Panc1 (cell line): ENCODE results near the gene C8A. TPM values are rescaled to one million over a fixed set of nuclear protein-coding genes. Genes with fewer than 3 reads are reported as not detected.

Experiments
- ATAC-seq: fragments of 200-7000 bp; cut with Tn5 transposase; 2 replicates; pipeline ENCODE4 v1.9.1; 2020; ENCODE audit warnings: mild to moderate bottlenecking, moderate library complexity
- BruUV-seq: library from RNA; stranded (reverse); fragments of 400-500 nt; replicated peaks from 2 replicates; lab custom pipeline; 2021; lab: Mats Ljungman, UMichigan
- CTCF ChIA-PET: fragments of 300-600 bp; sonication (Branson Sonifier 250); formaldehyde crosslinking; loops from one replicate; lab custom pipeline; 2022; ENCODE audit warnings: antibody characterized with exemption; lab: Charles Lee
- POLR2A ChIA-PET: fragments of 300-600 bp; sonication (Branson Sonifier 250); formaldehyde crosslinking; loops from one replicate; lab custom pipeline; 2022; ENCODE audit warnings: antibody characterized with exemption; lab: Charles Lee
- DNase-seq: peaks from one replicate; pipeline ENCODE4 v3.0.0-alpha.2; 2010; ENCODE audit warnings: low read depth, low spot score
- H3K27ac ChIP-seq: 2 replicates; pipeline ENCODE4 v1.5.1; 2011; ENCODE audit warnings: mild to moderate bottlenecking, low read length, inconsistent platforms
- H3K27me3 ChIP-seq: fragments of 200-500 bp; sonication (Bioruptor generic); 2 replicates; pipeline ENCODE4 v1.6.0; 2014; ENCODE audit warnings: low read length, inconsistent platforms; ENCODE audit not compliant: control insufficient read depth, insufficient read depth
- H3K36me3 ChIP-seq: fragments of 200-500 bp; sonication (Bioruptor generic); 2 replicates; pipeline ENCODE4 v1.5.1; 2014; ENCODE audit warnings: inconsistent platforms, mild to moderate bottlenecking, low read length, moderate library complexity; ENCODE audit not compliant: control insufficient read depth, insufficient read depth
- H3K4me1 ChIP-seq: 2 replicates; pipeline ENCODE4 v1.5.1; 2011; ENCODE audit warnings: inconsistent platforms, mild to moderate bottlenecking, low read length, moderate library complexity; ENCODE audit not compliant: control insufficient read depth, insufficient read depth
- H3K4me3 ChIP-seq, 2 experiments: 2 replicates each; pipeline ENCODE4 v1.5.1; 2011 to 2012; ENCODE audit warnings: low read depth in 2 of 2, low read length in 2 of 2, mild to moderate bottlenecking in 2 of 2, inconsistent platforms in 1 of 2, moderate library complexity in 1 of 2
- H3K9me3 ChIP-seq: fragments of 200-500 bp; sonication (Bioruptor generic); 2 replicates; pipeline ENCODE4 v1.5.1; 2014; ENCODE audit warnings: low read depth, mild to moderate bottlenecking, inconsistent platforms, low read length, moderate library complexity; ENCODE audit not compliant: control insufficient read depth, insufficient read depth
- POLR2AphosphoS5 ChIP-seq: IDR thresholded peaks from 2 replicates; pipeline ENCODE4 v1.6.1; 2012; ENCODE audit warnings: mild to moderate bottlenecking, low read depth, low read length, moderate library complexity
- SIN3A ChIP-seq: IDR thresholded peaks from 2 replicates; pipeline ENCODE4 v1.6.1; 2012; ENCODE audit warnings: low read depth, mild to moderate bottlenecking, low read length, moderate library complexity, borderline replicate concordance; ENCODE audit not compliant: insufficient read depth
- TCF7L2 ChIP-seq: IDR thresholded peaks from 2 replicates; pipeline ENCODE4 v1.6.1; 2011; ENCODE audit warnings: mild to moderate bottlenecking, low read depth, low read length, inconsistent platforms
- in situ Hi-C: cut with HindIII; loops from 2 replicates; pipeline ENCODE4 v1.10.0; 2016; ENCODE audit warnings: low sequenced_read_pairs, low pct_unique_long_range_greater_than_20kb
- intact Hi-C: fragments of 100-400 bp; cut with micrococcal nuclease; formaldehyde crosslinking; loops from one replicate; pipeline ENCODE4 v1.10.0; 2022; ENCODE audit not compliant: unreplicated experiment
- total RNA-seq: library from RNA; stranded (reverse); gene quantifications from one replicate; pipeline ENCODE4 v1.2.1, GENCODE V29; 2021; ENCODE audit not compliant: unreplicated experiment
- TF ChIP-seq, protein P1 (sequence below), 2 experiments: IDR thresholded peaks; 2 replicates each; pipeline ENCODE4 v1.6.1; 2011 to 2012; ENCODE audit warnings: low read depth in 2 of 2, control low read depth in 1 of 2, low read length in 1 of 2, mild to moderate bottlenecking in 1 of 2, moderate library complexity in 1 of 2; ENCODE audit not compliant: insufficient read depth in 1 of 2
- TF ChIP-seq, protein P2 (sequence below): fragments of 450-650 bp; IDR thresholded peaks from 2 replicates; pipeline ENCODE4 v1.5.1; 2017; ENCODE audit warnings: mild to moderate bottlenecking

The C8A gene
- total RNA-seq, 1 experiment from 2014 or later: not detected

DNA sequence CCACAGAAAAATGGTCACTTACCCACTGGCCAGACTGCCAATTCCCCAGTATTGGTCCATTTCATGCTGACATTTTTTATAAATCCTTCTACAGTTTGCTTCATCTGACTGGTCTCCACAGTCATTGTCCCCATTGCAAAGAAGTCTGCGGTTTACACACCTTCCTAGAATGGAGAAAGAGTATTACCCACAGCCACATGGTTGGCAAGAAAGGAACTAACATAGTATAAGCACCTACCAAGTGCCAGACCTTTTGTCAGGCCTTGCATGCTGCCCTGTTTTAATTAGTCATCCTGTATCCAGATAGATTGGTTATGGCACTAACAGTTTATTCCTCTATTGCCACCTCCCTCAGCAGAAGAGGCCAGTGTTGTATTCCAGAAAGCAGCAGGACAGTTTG is 100.1 kb downstream of the C8A start:
- H3K27me3 ChIP-seq: 0 out of 2 replicates have a peak, but pooled peaks cover 4% of the 10 kb centered on the region
- no peak overlapping the region for H3K4me3 ChIP-seq
- intact Hi-C loops: no loop called here
- no TSS peak for BruUV-seq
- CTCF ChIA-PET: no interaction called here
- no peaks in the 10 kb centered on the region for H3K4me1 ChIP-seq
- TF ChIP-seq TCF7L2 (no peak), POLR2AphosphoS5 (no peak), SIN3A (no peak)
- TF ChIP-seq, protein P1, sequence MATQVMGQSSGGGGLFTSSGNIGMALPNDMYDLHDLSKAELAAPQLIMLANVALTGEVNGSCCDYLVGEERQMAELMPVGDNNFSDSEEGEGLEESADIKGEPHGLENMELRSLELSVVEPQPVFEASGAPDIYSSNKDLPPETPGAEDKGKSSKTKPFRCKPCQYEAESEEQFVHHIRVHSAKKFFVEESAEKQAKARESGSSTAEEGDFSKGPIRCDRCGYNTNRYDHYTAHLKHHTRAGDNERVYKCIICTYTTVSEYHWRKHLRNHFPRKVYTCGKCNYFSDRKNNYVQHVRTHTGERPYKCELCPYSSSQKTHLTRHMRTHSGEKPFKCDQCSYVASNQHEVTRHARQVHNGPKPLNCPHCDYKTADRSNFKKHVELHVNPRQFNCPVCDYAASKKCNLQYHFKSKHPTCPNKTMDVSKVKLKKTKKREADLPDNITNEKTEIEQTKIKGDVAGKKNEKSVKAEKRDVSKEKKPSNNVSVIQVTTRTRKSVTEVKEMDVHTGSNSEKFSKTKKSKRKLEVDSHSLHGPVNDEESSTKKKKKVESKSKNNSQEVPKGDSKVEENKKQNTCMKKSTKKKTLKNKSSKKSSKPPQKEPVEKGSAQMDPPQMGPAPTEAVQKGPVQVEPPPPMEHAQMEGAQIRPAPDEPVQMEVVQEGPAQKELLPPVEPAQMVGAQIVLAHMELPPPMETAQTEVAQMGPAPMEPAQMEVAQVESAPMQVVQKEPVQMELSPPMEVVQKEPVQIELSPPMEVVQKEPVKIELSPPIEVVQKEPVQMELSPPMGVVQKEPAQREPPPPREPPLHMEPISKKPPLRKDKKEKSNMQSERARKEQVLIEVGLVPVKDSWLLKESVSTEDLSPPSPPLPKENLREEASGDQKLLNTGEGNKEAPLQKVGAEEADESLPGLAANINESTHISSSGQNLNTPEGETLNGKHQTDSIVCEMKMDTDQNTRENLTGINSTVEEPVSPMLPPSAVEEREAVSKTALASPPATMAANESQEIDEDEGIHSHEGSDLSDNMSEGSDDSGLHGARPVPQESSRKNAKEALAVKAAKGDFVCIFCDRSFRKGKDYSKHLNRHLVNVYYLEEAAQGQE (IDR thresholded peaks at IDR 0.05; ENCODE audit: insufficient read depth in 1 of 2, low read depth in 2 of 2, low read length in 1 of 2): no peak
- TF ChIP-seq, protein P2, sequence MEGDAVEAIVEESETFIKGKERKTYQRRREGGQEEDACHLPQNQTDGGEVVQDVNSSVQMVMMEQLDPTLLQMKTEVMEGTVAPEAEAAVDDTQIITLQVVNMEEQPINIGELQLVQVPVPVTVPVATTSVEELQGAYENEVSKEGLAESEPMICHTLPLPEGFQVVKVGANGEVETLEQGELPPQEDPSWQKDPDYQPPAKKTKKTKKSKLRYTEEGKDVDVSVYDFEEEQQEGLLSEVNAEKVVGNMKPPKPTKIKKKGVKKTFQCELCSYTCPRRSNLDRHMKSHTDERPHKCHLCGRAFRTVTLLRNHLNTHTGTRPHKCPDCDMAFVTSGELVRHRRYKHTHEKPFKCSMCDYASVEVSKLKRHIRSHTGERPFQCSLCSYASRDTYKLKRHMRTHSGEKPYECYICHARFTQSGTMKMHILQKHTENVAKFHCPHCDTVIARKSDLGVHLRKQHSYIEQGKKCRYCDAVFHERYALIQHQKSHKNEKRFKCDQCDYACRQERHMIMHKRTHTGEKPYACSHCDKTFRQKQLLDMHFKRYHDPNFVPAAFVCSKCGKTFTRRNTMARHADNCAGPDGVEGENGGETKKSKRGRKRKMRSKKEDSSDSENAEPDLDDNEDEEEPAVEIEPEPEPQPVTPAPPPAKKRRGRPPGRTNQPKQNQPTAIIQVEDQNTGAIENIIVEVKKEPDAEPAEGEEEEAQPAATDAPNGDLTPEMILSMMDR: no peak
- POLR2A ChIA-PET: no interaction called here
- H3K27ac ChIP-seq: no peak overlapping the region
- H3K36me3 ChIP-seq: no peaks in the 10 kb centered on the region
- ATAC-seq (no peak), DNase-seq (no peak)
- H3K9me3 ChIP-seq: no peaks in the 10 kb centered on the region
- in situ Hi-C loops: no loop called here

DNA sequence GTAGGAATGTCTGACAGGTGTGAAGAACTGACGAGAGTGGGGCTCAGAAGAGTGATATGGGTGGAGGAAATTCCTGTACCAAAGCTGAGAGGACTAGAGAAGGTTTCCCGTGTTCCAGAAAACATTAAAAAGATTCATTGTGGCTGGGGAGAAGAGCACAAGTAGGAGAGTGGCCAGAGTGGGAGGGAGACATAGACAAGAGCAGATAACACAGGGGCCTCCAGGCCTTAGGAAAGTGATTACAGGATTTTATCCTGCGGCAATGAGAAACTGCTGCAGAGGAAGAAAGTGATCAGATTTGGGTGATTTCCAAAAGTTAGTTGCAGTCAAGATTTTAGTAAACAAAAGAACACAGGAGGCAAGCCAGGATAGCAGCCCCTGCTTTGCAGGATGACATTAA is 103.3 kb downstream of the C8A start:
- H3K9me3 ChIP-seq: no peaks in the 10 kb centered on the region
- TF ChIP-seq, protein P1 (IDR thresholded peaks at IDR 0.05; ENCODE audit: insufficient read depth in 1 of 2, low read depth in 2 of 2, low read length in 1 of 2): no peak
- TF ChIP-seq SIN3A (no peak), POLR2AphosphoS5 (no peak), TCF7L2 (no peak)
- TF ChIP-seq, protein P2: no peak
- intact Hi-C loops (no loop called here), in situ Hi-C loops (no loop called here)
- ChIA-PET POLR2A (no interaction called here), CTCF (no interaction called here)
- BruUV-seq: no TSS peak
- no peaks in the 10 kb centered on the region for H3K4me1 ChIP-seq
- no peaks in the 10 kb centered on the region for H3K36me3 ChIP-seq
- no peak for ATAC-seq
- H3K27me3 ChIP-seq: 0 out of 2 replicates have a peak, but pooled peaks cover 4% of the 10 kb centered on the region
- no peak for DNase-seq
- no peak overlapping the region for H3K4me3 ChIP-seq
- no peak overlapping the region for H3K27ac ChIP-seq
